ENCODE measurements around the gene SLC12A3.

DNA sequence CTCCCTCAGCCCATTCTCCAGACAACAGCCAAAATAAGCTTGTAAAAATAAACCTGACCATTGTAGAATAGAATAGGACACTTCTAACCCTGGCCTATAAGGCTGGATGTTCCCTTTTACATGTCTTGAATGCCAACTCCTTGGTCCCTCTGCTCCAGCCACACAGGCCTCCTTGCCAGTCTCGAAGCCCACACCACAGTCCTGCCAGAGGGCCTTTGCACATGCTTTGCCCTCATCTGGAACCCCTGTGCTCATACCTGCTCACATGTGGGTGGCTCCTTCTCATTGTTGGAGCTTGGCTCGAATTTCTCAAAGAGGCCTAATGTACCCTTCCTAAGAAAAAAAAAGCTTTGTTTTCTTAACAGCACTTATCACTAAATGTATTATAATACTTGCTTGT lies 5.4 kb upstream of the SLC12A3 start:
- no peak for TF ChIP-seq CHD4 (IDR thresholded peaks at IDR 0.05; ENCODE audit: borderline replicate concordance)
- TF ChIP-seq, protein P1, sequence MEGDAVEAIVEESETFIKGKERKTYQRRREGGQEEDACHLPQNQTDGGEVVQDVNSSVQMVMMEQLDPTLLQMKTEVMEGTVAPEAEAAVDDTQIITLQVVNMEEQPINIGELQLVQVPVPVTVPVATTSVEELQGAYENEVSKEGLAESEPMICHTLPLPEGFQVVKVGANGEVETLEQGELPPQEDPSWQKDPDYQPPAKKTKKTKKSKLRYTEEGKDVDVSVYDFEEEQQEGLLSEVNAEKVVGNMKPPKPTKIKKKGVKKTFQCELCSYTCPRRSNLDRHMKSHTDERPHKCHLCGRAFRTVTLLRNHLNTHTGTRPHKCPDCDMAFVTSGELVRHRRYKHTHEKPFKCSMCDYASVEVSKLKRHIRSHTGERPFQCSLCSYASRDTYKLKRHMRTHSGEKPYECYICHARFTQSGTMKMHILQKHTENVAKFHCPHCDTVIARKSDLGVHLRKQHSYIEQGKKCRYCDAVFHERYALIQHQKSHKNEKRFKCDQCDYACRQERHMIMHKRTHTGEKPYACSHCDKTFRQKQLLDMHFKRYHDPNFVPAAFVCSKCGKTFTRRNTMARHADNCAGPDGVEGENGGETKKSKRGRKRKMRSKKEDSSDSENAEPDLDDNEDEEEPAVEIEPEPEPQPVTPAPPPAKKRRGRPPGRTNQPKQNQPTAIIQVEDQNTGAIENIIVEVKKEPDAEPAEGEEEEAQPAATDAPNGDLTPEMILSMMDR (IDR thresholded peaks at IDR 0.05), result no peak

Measured in A549 (cell line).